HPDE6-E6E7 (cell line): ENCODE results near the gene ABCC6.
"Not testable (repeated sequence)": the region's sequence is repeated elsewhere in the genome, so short reads cannot be mapped to it uniquely, and the experiment has no call there.

Source experiments
- DNase-seq: peaks from one replicate; pipeline ENCODE4 v3.0.0; 2011; ENCODE audit warnings: missing footprints; ENCODE audit errors: extremely low spot score

Gene ABCC6

DNA sequence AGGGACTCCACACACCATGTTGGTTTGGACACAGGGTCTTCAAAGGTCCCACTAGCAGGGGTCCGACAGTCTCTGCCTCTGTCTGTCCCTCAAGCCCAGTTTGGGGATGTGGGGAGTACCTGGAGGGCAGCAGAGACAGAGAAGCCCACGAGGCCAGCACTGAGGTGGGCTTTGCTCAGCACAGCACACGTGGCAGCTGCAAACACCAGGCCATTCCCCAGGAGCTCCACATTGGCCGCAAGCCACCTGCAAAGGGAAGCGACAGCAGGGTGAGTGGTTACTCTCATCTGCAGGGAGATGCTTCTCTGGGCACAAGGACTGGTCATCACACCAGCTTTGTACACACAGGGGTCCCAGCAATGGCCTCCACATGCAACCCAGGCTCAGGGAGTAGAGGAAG is 62.0 kb downstream of the ABCC6 start:
- DNase-seq: no peak

GRCh38 chr16:16159662-16160061 is 63.6 kb downstream of the ABCC6 start:
- no peak for DNase-seq

- DNase-seq: no peak
Observed at GRCh38 chr16:16158741-16159374, 64.4 kb downstream of the ABCC6 start.

GRCh38 chr16:16158082-16158658 is 65.1 kb downstream of the ABCC6 start:
- no peak for DNase-seq

- no peak for DNase-seq
Observed at GRCh38 chr16:16157166-16157565, 66.1 kb downstream of the ABCC6 start.

DNA sequence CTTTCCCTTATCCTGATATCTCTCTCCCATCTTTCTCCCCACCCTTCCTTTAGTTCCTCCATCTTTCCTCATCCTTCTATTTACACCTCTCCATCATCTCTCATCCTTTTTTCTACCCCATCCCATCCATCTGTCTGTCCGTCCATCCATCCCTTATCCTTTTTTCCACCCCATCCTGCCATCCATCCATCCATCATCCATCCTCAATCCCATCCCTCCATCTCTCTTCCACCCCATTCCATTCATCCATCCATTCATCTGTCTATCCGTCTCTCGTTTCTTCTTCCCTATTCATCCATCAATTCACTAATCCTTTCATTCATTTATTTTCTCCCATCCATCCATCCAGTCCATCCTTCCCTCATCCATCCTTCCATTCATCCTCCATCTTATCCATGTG is 68.1 kb downstream of the ABCC6 start:
- no peak for DNase-seq

GRCh38 chr16:16154281-16154951 is 68.9 kb downstream of the ABCC6 start:
- no peak for DNase-seq

- not testable (repeated sequence) for DNase-seq
Observed at GRCh38 chr16:16153000-16153399, 70.3 kb downstream of the ABCC6 start.

GRCh38 chr16:16151315-16151714 is 72.0 kb downstream of the ABCC6 start:
- DNase-seq: no peak

DNA sequence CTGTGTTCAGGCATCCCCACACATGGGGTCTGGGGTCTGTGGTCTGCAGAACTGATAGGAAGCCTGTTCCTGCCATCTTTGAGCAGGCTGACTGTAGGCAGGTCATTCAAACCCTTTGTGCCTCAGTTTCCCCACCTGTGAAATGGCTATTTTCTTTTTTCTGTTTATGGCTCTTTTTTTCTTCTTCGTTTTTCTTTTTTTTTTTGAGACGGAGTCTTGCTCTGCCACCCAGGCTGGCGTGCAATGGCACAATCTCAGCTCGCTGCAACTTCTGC is 72.5 kb downstream of the ABCC6 start:
- no peak for DNase-seq

DNA sequence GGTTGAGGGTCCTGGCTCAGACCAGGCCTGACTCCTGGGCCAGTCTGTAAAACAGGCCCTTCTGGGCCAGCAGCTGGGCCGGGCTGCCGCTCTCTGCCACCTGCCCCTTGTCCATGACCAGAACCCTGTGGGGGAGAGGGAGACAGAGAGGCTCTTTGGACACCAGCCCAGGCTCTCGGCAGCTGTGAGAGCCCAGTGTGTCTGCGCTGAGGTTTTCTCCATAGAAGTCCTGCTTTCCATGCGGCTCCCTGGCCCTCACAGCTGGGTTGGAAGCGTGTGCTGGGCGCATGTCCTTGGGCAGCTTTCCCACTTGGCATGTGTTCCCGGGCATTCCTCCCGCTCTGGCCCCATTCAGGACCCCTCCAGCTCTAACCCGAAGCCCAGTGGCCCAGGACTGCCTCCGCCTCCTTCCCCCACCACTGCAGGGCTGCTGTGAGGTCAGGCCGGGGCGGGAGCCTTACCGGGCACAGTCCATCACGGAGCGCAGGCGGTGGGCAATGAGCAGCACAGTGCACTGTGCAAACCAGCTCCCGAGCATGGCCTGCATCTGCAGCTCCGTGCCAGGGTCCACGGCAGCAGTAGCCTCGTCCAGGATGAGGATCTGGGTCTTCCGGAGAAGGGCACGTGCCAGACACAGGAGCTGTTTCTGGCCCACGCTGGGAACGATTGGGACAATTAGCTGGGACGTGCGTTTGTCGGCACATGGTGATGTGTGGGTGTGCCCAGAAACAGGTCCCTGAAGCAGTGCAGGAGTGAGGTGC is 73.0 kb downstream of the ABCC6 start:
- no peak for DNase-seq

DNA sequence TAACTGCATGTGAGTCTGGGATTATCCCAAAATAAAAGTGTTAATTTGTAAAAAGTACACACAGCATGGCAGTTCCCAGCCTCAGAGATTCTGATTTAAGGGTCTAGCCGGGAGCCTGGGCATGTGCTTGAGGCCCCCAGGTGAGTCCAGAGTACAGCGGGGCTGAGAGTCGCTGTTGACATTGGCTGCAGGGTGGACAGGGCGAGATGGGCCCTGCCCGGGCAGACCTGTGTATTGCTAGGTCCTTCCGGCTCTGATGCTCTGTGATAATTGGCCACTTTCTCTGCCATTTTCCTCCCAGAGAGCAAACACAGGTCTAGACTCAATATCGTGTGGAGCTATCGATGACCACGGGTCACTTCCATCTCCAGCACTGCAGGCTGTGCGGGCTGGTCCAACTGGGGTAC is 73.6 kb downstream of the ABCC6 start:
- DNase-seq: no peak

- DNase-seq: no peak
Observed at GRCh38 chr16:16148755-16149154, 74.5 kb downstream of the ABCC6 start.

DNA sequence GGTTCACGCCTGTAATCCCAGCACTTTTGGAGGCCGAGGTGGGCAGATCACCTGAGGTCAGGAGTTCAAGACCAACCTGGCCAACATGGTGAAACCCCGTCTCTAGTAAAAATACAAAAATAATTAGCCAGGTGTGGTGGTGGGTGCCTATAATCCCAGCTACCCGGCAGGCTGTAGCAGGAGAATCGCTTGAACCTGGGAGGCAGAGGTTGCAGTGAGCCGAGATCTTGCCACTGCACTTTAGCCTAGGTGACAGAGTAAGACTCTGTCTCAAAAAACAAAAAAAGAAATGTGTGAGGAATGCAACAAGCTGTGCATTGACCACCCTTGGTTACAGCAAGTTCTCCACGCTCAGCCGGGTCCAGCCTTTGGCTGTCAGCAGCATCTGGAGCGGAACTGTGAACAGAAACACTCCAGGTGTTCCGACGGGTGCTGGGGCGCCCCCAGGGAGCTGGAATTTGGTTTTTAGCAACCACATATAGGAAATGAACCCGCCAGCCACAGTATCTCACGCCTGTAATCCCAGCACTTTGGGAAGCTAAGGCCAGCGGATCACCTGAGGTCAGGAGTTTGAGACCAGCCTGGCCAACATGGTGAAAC is 75.2 kb downstream of the ABCC6 start:
- not testable (repeated sequence) for DNase-seq

DNA sequence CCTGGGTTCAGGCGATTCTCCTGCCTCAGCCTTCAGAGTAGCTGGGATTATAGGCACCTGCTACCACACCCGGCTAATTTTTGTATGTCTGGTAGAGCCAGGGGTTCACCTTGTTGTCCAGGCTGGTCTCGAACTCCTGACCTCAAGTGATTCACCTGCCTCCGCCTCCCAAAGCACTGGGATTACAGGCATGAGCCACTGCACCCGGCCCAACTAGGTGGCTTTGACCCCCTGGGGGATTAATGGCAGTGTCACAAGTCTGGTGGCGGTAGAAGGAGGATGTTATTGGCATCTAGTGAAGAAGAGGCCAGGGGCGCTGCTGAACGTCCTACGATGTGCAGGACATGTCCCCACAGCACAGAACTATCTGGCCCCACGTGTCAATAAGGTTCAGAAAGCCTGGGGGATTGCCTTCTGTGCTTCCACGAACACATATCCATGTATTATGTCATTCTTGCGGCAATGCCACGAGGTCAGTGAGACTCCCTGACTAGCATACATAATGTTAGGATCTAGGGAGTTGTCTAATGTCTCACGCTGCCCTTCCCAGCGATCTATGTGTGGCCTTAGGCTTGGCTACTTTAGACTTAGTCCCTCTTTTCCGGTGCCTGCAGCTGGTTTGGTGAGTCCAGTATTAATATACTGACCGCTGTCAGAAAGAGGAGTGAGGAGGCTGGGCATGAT is 75.8 kb downstream of the ABCC6 start:
- no peak for DNase-seq

DNA sequence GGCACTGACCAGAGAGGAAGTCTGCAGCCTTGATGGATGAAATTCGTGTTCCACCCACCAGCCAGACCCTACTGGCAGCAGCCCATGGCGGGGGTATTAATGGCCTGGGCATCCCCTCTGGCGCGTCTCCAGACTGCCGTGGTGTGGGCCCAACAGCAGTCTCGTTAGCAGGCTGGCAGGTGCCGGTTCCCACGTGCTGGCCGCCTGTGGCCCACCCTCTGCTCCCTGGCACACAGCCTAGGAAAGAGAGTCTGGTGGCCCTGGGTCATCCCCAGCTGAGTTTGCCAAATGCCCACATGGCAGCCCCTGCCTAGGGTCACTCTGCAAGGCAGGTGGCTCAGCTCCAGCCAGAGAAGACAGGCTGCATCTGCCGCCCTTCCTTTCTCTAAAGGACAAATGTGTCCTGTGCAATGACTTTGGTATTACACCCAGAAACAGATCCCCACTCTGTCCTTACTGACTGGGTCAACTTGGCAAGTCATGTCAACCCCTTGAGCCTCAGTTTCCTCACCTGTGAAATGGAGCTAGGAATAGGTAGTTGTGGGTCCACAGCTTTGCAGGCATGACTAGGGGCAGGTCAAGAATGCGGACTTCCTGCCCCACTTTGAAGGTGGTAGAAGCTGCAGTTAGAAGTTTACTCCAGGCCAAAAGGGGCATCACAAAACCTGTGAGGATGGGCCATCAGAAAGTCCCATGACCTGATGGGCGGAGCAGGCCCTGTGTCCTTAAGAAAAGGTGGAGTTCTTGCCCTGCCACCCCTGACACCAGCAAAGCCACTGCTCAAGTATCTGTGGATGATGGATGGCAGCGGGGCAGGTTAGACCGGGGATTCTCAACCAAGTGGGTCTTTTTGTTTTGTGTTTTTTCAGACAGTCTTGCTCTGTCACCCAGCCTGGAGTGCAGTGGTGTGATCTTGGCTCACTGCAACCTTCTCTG is 76.6 kb downstream of the ABCC6 start:
- DNase-seq: no peak

DNA sequence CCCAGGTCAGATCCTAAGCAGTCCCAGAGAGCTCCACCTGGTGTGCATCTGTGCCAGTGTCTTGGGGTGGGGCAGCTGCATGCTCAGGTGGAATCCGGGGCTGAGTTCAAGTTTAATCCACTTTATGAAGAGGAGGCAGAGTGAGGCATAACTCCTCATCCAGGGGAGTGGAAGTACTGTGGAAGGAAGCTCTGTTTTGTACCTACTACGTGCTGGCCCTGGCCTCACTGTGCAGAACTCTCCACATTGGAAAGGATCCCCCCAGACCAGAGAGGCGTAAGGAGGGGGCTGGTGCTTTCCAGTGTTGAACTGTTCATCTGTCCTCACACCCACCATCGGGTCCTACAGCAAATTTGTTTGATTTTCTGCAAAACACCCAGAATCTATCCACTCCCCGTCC is 78.0 kb downstream of the ABCC6 start:
- DNase-seq: no peak

DNA sequence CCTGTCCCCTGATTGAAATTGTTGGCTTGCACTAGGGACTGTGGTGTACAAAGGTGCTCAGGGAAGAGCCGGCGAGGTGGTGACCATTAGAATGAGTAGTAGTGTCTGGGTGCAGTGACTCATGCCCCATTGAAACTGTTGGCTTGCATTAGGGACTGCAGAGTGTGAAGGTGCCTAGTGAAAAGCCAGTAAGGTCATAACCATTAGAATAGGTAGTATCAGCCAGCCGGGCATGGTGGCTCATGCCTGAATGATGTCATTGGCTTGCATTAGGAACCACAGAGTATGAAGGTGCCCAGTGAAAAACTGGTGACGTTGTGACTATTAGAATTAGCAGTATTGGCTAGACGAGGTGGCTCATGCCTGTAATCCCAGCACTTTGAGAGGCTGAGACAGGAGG is 78.9 kb downstream of the ABCC6 start:
- peak; percentile 82 for DNase-seq

GRCh38 chr16:16143931-16144330 is 79.4 kb downstream of the ABCC6 start:
- peak; percentile 29 for DNase-seq

DNA sequence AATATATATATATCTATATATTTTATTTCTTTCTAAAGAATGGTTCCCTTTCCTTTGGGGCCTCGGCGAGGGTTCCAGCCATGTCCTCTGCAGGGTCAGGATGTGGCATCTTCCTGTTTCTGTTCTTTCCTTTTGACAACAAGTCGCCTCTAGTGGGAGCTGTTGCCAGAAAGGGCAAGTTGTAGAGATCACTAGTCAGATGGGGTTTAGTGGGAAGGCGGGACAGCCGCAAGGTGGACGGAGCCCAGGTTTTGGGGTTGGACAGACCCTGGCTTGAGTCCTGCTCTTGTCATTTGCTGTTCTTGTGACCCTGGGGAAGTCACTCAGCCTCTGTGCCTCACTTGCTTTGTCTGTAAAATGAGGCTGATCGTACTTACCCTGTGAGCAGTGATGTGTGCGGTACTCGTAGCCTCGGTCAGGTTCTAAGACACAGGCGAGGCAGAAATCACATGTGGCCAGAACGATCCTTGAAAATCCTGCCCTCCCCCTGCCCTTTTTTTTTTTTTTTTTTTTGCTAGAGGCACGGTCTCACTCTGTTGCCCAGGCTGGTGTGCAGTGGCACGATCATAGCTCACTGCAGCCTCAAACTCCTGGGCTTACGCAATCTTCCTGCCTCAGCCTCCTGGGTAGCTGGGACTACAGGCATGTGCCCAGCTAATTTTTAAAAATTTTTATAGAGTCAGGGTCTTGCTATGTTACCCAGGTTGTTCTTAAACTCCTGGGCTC is 80.1 kb downstream of the ABCC6 start:
- DNase-seq: no peak
